MCF 10A (cell line): ENCODE results near the gene TREX2. TPM values are rescaled to one million over a fixed set of nuclear protein-coding genes. Genes with fewer than 3 reads are reported as not detected.
A peak's percentile ranks its signal among the peaks of the same experiment; 100 is the strongest.

ENCODE experiments used
- BruUV-seq: library from RNA; stranded (reverse); fragments of 400-500 nt; replicated peaks from 2 replicates; lab custom pipeline; 2021; lab: Mats Ljungman, UMichigan
- CTCF ChIA-PET: fragments of 300-600 bp; sonication (Branson Sonifier 250); formaldehyde crosslinking; extraction: SDS; loops from one replicate; lab custom pipeline; 2021; ENCODE audit warnings: antibody characterized with exemption, inconsistent platforms; lab: Yijun Ruan, JAX
- POLR2A ChIA-PET: fragments of 300-600, 350-650 bp; sonication (Branson Sonifier 250); formaldehyde crosslinking; extraction: SDS; loops from one replicate; lab custom pipeline; 2020; ENCODE audit warnings: antibody characterized with exemption, inconsistent platforms; lab: Yijun Ruan, JAX
- DNase-seq: peaks from one replicate; pipeline ENCODE4 v3.0.0-alpha.2; 2018; ENCODE audit not compliant: unreplicated experiment
- H3K27ac Mint-ChIP-seq: one replicate; pipeline ENCODE4 v1.8.0; 2022; ENCODE audit warnings: mild to moderate bottlenecking, low read depth, mixed read lengths; ENCODE audit not compliant: unreplicated experiment
- H3K27me3 Mint-ChIP-seq: one replicate; pipeline ENCODE4 v1.8.0; 2022; ENCODE audit warnings: mixed read lengths; ENCODE audit not compliant: insufficient read depth, unreplicated experiment
- H3K36me3 Mint-ChIP-seq: one replicate; pipeline ENCODE4 v1.8.0; 2022; ENCODE audit warnings: mild to moderate bottlenecking, moderate library complexity, mixed read lengths; ENCODE audit not compliant: insufficient read depth, unreplicated experiment
- H3K4me1 Mint-ChIP-seq: one replicate; pipeline ENCODE4 v1.8.0; 2022; ENCODE audit warnings: mixed read lengths; ENCODE audit not compliant: insufficient read depth, unreplicated experiment
- H3K4me3 Mint-ChIP-seq: one replicate; pipeline ENCODE4 v1.8.0; 2022; ENCODE audit warnings: mild to moderate bottlenecking, moderate library complexity, mixed read lengths; ENCODE audit not compliant: unreplicated experiment
- H3K9me3 Mint-ChIP-seq: one replicate; pipeline ENCODE4 v1.8.0; 2022; ENCODE audit warnings: mixed read lengths; ENCODE audit not compliant: unreplicated experiment
- intact Hi-C: fragments of 100-400 bp; cut with micrococcal nuclease; formaldehyde crosslinking; loops from 2 replicates; pipeline ENCODE4 v1.14.1; 2022
- total RNA-seq: library from RNA; stranded (reverse); gene quantifications from 2 replicates; pipeline ENCODE4 v1.2.3, GENCODE V29; 2022
- TF ChIP-seq, protein P1 (sequence below): fragments of 200-600 bp; IDR thresholded peaks from one replicate; pipeline ENCODE4 v1.8.0; 2022; ENCODE audit warnings: antibody characterized with exemption, mild to moderate bottlenecking; ENCODE audit not compliant: unreplicated experiment

TREX2 gene
- total RNA-seq, 1 experiment from 2014 or later = 0.75 TPM

DNA sequence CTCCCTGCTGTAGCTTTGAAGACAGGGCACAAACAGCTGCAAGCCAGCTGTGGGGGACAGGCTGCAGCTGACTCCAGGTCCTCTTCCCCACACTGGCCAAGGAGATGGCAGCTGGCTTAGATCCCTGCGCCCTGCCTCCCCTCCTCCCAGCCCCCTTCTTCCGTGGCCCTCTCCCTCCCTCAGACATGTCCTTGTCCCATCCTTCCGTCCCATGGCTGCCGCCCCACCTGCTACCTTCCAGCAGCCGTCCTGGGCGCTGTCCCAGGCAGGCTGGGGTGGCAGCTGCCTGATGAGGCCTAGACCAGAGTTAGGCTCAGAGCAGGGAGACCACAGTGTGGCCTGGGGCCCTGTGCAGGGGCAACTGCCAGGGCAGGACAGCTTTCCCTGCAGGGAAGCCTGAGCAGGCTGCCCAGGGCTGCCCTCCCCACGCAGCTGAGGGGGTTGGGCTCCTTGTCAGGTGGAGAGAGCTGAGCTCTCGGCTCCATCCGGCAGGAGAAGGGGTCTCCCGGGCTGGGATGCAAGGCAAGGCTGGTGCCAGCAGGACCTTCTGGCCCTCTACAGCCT, 45.6 kb upstream of the TREX2 start:
- intact Hi-C loops = no loop called here
- no TSS peak for BruUV-seq
- no peaks in the 10 kb centered on the region for H3K36me3 Mint-ChIP-seq
- POLR2A ChIA-PET = no interaction called here
- peaks cover 6% of the 10 kb centered on the region for H3K4me1 Mint-ChIP-seq
- CTCF ChIA-PET = interaction anchor here (0.5 to 0.6 kb wide), 2 partner anchors 34 to 527 kb away, joined by 3 read pairs; no protein-coding TSS in a partner anchor
- DNase-seq = no peak
- H3K27me3 Mint-ChIP-seq = no peaks in the 10 kb centered on the region
- H3K4me3 Mint-ChIP-seq = no peak overlapping the region
- no peak overlapping the region for H3K27ac Mint-ChIP-seq
- TF ChIP-seq, protein P1, sequence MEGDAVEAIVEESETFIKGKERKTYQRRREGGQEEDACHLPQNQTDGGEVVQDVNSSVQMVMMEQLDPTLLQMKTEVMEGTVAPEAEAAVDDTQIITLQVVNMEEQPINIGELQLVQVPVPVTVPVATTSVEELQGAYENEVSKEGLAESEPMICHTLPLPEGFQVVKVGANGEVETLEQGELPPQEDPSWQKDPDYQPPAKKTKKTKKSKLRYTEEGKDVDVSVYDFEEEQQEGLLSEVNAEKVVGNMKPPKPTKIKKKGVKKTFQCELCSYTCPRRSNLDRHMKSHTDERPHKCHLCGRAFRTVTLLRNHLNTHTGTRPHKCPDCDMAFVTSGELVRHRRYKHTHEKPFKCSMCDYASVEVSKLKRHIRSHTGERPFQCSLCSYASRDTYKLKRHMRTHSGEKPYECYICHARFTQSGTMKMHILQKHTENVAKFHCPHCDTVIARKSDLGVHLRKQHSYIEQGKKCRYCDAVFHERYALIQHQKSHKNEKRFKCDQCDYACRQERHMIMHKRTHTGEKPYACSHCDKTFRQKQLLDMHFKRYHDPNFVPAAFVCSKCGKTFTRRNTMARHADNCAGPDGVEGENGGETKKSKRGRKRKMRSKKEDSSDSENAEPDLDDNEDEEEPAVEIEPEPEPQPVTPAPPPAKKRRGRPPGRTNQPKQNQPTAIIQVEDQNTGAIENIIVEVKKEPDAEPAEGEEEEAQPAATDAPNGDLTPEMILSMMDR = no peak
- no peaks in the 10 kb centered on the region for H3K9me3 Mint-ChIP-seq

DNA sequence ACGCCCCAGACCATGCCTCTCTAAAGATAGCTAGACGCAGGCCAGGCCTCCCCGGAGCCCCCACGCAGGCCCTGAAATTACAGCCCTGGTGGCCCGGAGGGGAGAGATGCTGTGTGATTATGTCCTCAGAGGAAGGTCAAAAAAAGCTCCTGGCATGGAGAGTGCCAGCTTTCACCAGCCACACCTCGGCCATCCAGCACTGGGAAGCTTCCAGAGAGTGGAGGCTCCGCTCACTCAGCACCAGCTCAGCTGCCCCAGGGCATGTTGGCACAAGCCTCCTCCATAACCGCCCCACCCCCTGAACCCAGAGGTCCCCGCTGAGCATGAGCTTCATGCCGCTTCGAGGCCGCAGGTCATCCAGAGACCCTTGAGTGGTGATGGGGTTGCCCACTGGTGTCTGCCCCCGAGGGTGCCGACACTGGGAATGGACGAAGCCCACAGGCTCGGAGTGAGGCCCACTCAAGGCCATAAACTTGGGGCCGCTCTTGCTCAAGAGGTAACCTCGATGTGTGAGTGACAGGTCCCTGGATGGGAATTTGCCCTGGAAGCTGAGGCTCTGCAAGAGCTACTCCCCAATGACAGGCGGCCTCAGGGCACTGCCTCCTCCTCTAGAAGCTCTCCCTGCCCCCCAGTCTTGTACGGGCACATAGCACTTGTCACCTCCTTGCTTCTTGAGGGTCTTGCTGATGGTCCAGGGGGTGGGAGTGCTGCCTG, 44.5 kb upstream of the TREX2 start:
- Mint-ChIP-seq H3K27ac (no peak overlapping the region), H3K27me3 (no peaks in the 10 kb centered on the region), H3K4me1 (peaks cover 4% of the 10 kb centered on the region), H3K4me3 (no peak overlapping the region), H3K9me3 (no peaks in the 10 kb centered on the region), H3K36me3 (no peaks in the 10 kb centered on the region)
- CTCF ChIA-PET = interaction anchor here (1.1 kb wide), 1 partner anchor 17 kb away, joined by 5 read pairs; no protein-coding TSS in a partner anchor
- intact Hi-C loops = no loop called here
- TF ChIP-seq, protein P1 = no peak
- no TSS peak for BruUV-seq
- DNase-seq = peak; percentile 45
- POLR2A ChIA-PET = no interaction called here

DNA sequence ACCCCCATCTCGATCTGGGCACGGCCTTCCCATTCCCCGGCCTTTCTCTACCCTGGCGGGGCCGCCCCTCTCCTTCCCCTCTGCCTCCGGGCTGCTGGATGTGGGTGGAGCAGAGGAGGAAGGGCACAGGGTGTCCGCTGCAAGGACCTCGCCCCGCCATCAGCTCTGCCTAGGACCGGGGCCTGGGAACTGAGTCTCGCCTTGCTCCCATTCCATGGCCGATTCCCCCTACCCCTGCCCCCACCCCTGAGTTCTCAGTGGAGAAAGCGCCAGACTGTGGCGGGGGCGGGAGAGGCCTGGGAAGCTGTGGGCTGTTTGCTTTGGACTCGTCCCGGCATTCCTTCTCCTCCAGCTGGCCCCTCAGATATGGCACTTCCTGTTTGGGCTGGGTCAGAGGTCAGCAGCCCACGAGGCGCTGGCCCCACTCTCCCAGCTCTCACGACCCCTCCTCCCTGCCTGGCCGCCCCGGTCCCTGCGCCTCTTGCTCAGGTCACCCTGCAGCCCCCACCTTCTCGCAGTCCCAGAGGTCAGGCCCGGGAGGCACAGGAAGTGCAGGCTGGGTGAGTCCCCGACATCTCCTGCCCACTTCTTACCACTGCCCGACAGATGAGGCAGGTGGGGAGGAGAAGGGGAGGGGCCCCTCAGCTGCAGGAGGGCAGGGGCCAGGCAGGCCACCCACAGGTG, 42.5 kb upstream of the TREX2 start:
- CTCF ChIA-PET = no interaction called here
- DNase-seq = no peak
- H3K36me3 Mint-ChIP-seq = no peaks in the 10 kb centered on the region
- H3K4me3 Mint-ChIP-seq = no peak overlapping the region
- intact Hi-C loops = no loop called here
- H3K27ac Mint-ChIP-seq = no peak overlapping the region
- POLR2A ChIA-PET = interaction anchor here (0.7 kb wide), 1 partner anchor 15 kb away, joined by 4 read pairs; no protein-coding TSS in a partner anchor
- BruUV-seq = no TSS peak
- TF ChIP-seq, protein P1 = no peak
- no peaks in the 10 kb centered on the region for H3K9me3 Mint-ChIP-seq
- H3K4me1 Mint-ChIP-seq = no peaks in the 10 kb centered on the region
- no peaks in the 10 kb centered on the region for H3K27me3 Mint-ChIP-seq

DNA sequence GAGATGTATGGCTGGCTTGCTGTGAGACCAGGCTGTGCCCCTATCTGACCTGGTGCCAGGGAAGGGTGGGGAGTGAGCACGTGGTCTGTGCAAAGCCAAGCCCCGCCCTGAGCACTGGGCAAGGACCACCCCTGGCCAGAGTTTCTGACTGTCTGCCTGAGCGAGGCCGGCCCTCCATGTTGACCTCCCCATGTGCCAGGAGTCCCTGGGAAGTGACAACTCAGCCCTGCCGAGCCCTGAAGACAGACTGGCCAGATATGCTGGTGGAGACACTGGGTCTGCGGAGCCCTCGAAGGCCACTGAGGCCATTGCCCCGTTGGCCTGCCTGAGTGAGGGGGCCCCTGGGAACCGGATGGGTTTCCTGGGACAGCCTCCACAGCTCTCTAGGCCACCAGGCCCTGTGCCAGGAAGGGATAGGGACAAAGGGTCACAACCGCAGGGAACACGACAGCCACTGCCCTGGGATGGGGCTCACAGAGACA, 41.8 kb upstream of the TREX2 start:
- Mint-ChIP-seq H3K4me1 (no peaks in the 10 kb centered on the region), H3K4me3 (no peak overlapping the region), H3K27me3 (no peaks in the 10 kb centered on the region), H3K27ac (no peak overlapping the region), H3K36me3 (no peaks in the 10 kb centered on the region), H3K9me3 (no peaks in the 10 kb centered on the region)
- intact Hi-C loops = no loop called here
- DNase-seq = no peak
- BruUV-seq = no TSS peak
- POLR2A ChIA-PET = no interaction called here
- CTCF ChIA-PET = interaction anchor here (1.5 kb wide), 1 partner anchor 19 kb away, joined by 4 read pairs; no protein-coding TSS in a partner anchor
- TF ChIP-seq, protein P1 = no peak
